Activated CD4-positive, alpha-beta T cell treated with anti-CD3 and anti-CD28 coated beads, Interleukin-2, amount 50 U/mL, for 16 hours (primary cell): ENCODE data around the gene RPAP3.
A peak's percentile ranks its signal among the peaks of the same experiment; 100 is the strongest.
"Not testable (repeated sequence)": the region's sequence is repeated elsewhere in the genome, so short reads cannot be mapped to it uniquely, and the experiment has no call there.

ENCODE experiments used
- DNase-seq: peaks from one replicate; pipeline ENCODE4 v3.0.0-alpha.2; 2020

Gene RPAP3

DNA sequence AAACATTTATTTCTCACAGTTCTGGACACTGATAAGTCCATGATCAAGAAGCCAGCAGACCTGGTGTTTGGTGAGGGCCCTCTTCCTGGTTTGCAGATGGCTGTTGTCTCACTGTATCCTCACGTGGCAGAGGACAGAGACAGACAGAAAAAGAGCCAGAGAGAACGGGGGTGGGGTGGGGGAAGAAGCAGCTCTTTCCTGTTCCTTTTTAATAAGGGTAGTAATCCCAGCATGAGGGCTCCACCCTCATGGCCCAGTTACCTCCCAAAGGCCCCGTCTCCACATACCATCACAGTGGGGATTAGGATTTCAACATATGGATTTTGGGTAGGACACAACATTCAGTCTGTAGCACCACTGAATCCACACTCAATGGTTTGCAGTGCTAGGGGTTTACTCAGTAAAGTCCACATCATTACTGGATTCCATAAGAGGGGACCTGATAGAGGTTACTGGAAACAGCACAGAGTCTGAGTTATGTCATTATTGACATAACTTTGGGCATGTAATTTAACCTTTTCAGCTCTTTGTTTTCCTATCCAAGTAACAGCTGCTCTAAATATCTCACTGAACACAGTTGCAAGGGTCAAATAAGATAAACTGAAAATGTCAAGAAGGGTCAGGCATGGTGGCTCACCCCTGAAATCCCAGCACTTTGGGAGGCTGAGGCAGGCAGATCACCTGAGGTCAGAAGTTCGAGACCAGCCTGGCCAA lies 53.2 kb downstream of the RPAP3 start:
- no peak for DNase-seq

DNA sequence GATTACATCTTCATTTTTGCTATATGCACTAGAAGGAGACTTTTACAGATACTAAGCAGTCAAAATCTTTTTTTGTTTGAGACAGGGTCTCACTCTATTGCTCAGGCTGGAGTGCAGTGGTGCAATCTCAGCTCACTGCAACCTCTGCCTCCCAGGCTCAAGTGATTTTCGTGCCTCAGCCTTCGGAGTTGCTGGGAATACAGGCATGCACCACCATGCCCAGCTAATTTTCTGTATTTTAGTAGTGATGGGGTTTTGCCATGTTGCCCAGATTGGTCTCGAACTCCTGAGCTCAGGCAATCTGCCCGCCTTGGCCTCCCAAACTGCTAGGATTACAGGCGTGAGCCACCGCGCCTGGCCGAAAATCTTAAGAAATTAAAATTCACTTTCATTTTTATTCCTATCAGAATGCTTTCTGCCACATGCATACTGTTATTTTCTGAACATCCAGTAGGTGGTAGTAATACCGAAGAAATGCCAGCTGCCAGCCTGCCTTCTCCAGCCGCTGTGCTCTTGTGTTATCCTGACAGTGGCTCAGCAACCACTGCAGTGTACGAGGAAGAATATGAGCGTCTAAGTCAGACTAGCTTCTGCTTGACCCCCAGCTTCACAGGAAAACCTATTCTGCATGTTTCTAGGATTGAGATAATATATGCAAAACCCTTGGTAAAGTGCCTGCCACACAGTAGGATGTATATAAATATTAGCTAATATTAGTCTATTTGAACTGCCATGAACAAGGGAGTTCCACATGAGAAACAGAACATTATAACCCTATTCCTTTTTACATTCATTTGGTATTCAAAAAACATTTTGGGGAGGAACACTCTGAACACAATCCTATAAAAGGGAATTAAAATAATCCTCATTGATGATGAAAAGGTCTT lies 54.2 kb downstream of the RPAP3 start:
- peak; percentile 66 for DNase-seq

DNA sequence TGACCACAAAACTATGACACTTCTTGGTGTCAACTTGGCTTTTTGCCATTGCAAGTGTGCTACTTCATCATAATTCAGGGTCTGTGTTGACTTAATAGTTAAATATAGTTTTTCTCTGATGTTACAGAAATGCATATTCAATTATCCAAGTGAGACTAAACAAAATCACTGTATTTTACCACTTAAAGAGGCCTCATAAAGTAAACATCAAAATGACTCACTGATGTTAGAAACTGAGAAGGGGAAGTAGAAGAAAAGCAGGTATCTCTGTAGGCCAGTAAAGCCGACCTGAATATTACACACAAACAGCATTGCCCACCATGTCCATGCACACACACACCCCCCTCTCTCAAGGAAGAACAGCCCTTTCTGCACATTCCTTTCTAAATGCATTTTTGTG lies 55.4 kb downstream of the RPAP3 start:
- no peak for DNase-seq

DNA sequence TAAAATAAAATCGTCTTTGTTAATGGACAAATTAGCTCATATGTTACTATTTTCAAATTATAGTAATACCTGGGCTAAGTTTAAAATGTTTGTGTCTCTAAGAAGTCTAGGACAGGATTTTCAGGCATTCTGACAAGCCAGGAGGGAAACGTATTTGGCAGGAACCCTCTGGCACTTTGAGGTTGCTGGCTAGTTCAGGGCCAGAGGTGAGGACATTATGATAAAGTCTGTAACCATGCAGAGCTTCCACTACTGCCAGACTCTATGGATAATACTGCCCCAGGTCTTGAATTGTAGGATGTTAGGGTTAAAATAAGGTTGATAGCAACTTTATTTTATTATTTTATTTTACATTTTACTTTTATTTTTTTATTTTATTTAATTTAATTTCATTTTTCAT lies 56.4 kb downstream of the RPAP3 start:
- no peak for DNase-seq

DNA sequence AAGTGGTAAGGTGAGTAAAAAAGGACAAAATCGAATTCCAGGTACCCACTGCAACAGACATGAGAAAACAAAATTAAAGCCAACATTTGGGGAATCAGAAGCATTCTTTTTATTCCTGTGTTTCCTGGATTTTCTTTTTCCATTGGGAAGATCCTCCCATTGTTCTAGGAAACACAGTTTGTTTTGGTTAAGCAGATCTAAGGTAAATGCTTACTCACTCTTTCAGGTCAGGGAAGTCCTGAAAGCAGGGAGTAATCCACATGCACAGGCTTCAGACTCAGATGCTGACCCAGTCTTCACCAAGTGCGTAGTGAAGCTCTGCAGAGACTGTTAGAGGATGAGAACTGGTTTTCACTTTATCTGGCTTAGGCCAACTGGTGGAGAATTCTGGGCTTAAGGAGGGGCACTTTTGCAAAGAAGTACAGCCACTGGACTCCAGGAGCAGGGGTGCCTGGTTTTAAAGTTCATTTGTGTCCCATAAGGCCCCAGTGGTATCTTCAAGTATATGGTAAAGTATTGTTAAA lies 57.7 kb downstream of the RPAP3 start:
- no peak for DNase-seq

DNA sequence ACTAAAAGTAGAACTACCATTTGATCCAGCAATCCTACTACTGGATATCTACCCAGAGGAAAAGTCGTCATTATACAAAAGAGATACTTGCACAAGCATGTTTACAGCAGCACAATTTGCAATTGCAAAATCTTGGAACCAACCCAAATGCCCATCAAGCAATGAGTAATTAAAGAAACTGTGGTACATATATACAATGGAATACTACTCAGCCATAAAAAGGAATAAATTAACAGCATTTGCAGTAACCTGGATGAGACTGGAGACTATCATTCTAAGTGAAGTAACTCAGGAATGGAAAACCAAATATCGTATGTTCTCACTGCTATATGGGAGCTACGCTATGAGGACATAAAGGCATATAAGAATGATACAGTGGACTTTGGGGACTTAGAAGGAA lies 63.5 kb downstream of the RPAP3 start:
- DNase-seq: not testable (repeated sequence)

DNA sequence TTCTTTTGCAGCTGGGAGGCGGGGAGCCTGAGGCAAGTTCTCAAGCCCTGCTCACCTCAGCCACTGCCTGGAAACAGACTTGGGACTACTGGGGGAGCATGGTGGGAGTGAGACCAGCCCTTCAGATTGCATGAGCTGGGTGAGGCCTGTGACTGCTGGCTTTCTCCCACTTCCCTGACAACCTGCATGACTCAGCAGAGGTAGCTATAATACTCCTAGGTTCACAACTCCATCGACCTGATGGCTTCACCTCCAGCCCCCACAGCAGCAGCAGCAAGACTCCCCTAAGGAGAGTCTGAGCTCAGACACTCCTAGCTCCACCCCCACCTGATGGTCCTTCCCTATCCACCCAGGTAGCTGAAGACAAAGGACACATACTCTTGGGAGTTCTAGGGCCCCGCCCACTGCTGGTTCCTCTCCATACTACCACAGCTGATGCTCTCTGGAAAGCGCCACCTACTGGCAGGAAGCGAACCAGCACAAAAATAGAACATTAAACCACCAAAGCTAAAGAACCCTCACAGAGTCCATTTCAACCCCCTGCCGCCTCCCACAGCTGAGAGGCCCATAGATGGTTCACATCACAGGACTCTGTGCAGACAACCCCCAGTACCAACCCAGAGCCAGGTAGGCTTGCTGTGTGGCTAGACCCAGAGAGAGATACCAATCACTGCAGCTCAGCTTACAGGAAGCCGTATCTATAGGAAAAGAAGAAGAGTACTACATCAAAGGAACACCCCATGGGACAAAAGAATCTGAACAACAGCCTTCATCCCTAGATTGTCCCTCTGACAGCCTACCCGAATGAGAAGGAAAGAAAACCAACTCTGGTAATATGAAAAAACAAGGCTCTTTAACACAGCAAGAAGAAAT lies 68.7 kb downstream of the RPAP3 start:
- DNase-seq: peak; percentile 37

DNA sequence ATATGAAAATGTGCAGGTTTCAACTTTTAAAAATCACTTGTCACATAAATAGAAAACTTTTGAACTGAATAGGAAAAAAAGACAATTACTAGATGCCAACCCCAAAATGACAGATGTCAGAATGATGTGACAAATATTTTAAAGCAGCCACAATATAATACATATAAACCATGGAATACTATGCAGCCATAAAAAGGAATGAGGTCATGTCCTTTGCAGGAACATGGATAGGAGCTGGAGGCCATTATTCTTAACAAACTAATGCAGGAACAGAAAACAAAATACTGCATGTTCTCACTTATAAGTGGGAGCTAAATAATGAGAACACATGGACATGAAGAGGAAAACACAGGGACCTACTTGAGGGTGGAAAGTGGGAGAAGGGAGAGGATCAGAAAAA lies 70.1 kb downstream of the RPAP3 start:
- DNase-seq: not testable (repeated sequence)

DNA sequence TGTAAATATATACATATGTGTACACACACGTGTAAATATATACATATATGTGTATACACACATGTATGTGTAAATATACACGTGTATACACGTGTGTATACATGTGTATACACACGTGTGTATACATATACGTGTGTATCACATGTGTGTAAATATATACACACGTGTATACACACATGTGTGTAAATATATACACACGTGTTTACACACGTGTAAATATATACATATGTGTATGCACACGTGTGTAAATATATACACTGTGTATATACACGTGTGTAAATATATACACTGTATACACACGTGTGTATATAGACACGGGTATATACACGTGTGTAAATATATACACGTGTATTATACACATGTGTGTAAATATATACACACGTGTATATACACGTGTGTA lies 71.7 kb downstream of the RPAP3 start:
- DNase-seq: no peak

DNA sequence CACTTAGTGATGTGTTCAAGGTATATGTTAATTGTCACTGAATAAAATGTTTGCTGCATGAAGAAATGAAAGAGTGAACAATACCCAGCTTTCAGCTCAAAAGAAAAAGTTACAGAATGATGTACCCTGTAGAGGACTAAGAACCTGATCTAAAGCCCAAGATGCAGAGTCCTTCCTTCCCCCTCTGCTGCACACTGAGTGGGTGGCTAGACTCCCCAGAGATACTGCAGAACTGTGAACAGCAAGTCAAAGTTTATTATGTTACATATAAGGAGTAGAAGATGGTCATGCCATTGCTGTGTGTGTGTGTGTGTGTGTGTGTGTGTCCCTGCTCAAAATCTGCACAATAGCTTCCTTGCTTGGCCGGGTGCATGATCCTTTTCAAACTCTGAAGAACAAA lies 83.9 kb downstream of the RPAP3 start:
- no peak for DNase-seq

DNA sequence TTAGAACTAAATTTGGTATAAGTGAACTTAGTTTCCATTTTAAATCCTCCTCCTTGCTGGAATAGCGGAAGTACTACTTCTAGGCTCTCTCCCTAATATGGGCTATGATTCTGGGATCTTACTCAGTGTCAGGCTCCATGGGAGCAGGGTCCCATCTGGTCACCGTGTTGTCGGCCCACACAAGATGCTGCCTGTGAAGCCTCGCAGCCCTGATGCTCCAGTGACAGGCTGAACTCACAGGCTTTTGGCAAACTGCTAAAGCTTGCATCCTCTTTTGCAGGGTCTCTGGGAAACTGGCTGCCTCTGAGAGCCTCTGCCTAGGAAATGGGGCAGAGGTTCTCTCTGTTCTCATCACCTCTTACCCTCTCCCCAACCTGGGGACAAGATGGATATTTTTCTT lies 88.4 kb downstream of the RPAP3 start:
- no peak for DNase-seq

DNA sequence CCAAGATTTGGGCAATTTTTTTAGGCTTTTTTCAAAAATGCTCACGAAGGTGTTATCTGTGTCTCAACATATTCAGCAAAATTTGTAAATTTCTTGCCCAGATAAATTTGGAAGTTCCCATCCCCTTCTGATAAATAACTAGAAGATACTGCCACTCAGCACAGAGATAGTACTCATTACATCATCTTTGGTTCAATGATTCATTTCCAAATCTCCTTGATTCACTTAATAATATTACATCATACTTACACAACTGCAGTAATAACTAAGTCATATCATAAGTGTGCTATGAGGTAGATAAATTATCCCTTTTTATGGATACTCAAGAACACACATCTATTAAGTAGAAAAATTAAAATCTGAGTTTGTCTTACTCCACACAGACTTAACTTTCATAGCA lies 89.4 kb downstream of the RPAP3 start:
- peak; percentile 3 for DNase-seq

DNA sequence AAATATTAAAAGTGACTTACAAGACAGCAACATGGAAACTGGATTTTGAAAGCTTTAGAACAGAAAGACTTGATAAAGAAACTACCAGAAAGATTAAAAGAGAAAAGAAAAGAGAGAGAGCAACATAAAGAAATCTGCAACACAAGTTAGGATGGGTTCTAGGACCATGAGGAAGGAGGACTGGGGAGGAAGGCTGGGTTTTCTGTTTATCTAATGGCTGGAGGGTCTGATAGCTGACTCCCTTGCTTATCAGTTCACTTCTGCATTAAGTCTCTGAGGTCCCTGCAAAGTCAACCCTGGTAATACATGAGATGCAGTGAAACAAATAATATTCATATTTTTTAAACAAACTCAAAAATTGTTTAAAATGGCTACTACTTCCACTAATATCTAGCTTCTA lies 90.1 kb downstream of the RPAP3 start:
- no peak for DNase-seq

DNA sequence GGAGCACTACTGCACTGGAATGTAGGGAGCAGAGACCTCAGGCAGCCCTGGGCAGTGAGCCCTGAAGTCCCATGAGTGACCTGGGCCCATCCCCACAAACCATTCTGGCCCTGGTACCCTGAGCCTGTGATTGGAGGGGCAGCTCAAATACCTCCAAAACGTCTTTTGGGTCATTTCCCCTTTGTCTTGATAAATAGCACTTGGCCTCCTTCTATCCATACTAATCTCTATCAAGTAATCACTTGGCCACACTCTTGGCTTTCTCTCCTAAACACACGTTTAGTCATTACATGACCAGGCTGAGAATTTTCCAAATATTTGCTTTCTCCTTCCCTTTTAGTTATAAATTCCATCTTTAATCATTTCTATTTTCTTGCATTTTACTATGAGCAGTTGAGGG lies 91.3 kb downstream of the RPAP3 start:
- DNase-seq: no peak

DNA sequence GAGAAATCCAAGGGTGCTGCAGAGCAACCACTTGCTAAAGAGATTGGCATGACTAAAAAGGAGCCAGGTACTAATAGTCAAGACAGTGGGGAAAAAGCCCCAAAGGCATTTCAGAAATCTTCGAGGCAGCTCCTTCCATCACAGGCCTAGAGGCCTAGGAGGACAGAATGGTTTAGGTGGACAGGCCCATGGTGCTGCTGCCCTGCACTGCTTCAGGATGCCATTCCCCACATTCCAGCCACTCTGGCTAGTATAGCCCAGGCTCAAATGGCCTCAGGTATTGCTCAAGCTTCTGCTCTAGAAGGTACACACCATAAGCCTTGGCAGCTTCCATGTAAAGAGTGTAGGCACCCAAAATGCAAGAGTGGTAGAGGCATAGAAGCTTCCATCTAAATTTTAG lies 92.9 kb downstream of the RPAP3 start:
- no peak for DNase-seq

DNA sequence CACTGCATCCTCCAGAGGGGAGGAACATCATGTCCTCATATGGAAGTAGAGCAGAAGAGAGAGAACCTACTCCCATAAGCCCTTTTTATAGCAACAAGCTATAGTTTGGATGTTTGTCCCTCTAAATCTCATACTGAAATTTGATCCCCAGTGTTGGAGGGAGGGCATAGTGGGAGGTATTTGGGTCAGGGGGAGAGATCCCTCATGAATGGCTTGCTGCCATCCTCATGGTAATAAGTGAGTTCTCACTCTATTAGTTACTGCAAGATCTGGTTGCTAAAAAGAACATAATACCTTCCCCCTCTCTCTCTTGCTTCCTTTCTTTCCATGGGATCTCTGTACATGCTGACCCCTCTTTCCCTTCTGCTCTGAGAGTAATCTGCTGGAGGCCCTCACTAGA lies 93.9 kb downstream of the RPAP3 start:
- DNase-seq: no peak
